ENCODE data around the gene VIP.
A peak's percentile ranks its signal among the peaks of the same experiment; 100 is the strongest.
"Not testable (repeated sequence)": the region's sequence is repeated elsewhere in the genome, so short reads cannot be mapped to it uniquely, and the experiment has no call there.

VIP gene

GRCh38 chr6:152750694-152751093, at the start of gene VIP:
TSS of gene VIP (plus strand) at chr6:152750797. CDS start at chr6:152752178, 1,381 bp downstream.
- FAIRE-seq: no peak

GRCh38 chr6:152701081-152701862, 49.3 kb upstream of the VIP start:
- FAIRE-seq: no peak

- no peak for FAIRE-seq
Measured at GRCh38 chr6:152701863-152702401, 48.7 kb upstream of the VIP start.

GRCh38 chr6:152703750-152704149, 46.8 kb upstream of the VIP start:
- FAIRE-seq: not testable (repeated sequence)

GRCh38 chr6:152705327-152705726, 45.3 kb upstream of the VIP start:
- no peak for FAIRE-seq

- FAIRE-seq: no peak
Measured at GRCh38 chr6:152716322-152716721, 34.3 kb upstream of the VIP start.

- FAIRE-seq: no peak
Measured at GRCh38 chr6:152720974-152721373, 29.6 kb upstream of the VIP start.

GRCh38 chr6:152721956-152722355, 28.6 kb upstream of the VIP start:
- no peak for FAIRE-seq

GRCh38 chr6:152723398-152723797, 27.2 kb upstream of the VIP start:
- no peak for FAIRE-seq

GRCh38 chr6:152726313-152726712, 24.3 kb upstream of the VIP start:
- FAIRE-seq: no peak

GRCh38 chr6:152727507-152727906, 23.1 kb upstream of the VIP start:
- no peak for FAIRE-seq

- no peak for FAIRE-seq
Measured at GRCh38 chr6:152734630-152735029, 16.0 kb upstream of the VIP start.

GRCh38 chr6:152736687-152737273, 13.8 kb upstream of the VIP start:
- FAIRE-seq: no peak

- FAIRE-seq: no peak
Measured at GRCh38 chr6:152745509-152746171, 5.0 kb upstream of the VIP start.

GRCh38 chr6:152746172-152746553, 4.4 kb upstream of the VIP start:
- FAIRE-seq: no peak

- FAIRE-seq: peak; percentile 91
Measured at GRCh38 chr6:152748843-152749242, 1.8 kb upstream of the VIP start.

- no peak for FAIRE-seq
Measured at GRCh38 chr6:152749336-152749735, 1.3 kb upstream of the VIP start.

GRCh38 chr6:152765331-152765730, 14.7 kb downstream of the VIP start:
- no peak for FAIRE-seq

GRCh38 chr6:152769159-152769558, 18.6 kb downstream of the VIP start:
- FAIRE-seq: no peak

GRCh38 chr6:152769993-152770392, 19.4 kb downstream of the VIP start:
- no peak for FAIRE-seq

- no peak for FAIRE-seq
Measured at GRCh38 chr6:152771061-152771687, 20.6 kb downstream of the VIP start.

- no peak for FAIRE-seq
Measured at GRCh38 chr6:152775428-152775827, 24.8 kb downstream of the VIP start.

- FAIRE-seq: no peak
Measured at GRCh38 chr6:152776833-152777232, 26.2 kb downstream of the VIP start.
